CD4-positive, CD25-positive, alpha-beta regulatory T cell (primary cell): ENCODE data around the gene GAS6. TPM values are rescaled to one million over a fixed set of nuclear protein-coding genes. Genes with fewer than 3 reads are reported as not detected.
A peak's percentile ranks its signal among the peaks of the same experiment; 100 is the strongest.

ENCODE experiments used
- ATAC-seq, 2 donors: fragments of 150-1000 bp; cut with Tn5 transposase; one replicate each; pipeline ENCODE4 v1.10.0; 2021; ENCODE audit warnings: low read depth in 2 of 2, moderate number of reproducible peaks in 2 of 2, moderate library complexity in 1 of 2
- DNase-seq, 3 donors: peaks; one replicate each; pipeline versions ENCODE4 v3.0.0 to v3.0.0-alpha.2; 2012 to 2022; ENCODE audit warnings: mixed read lengths in 1 of 3
- H3K27ac ChIP-seq: one replicate; pipeline ENCODE4 v1.7.0; 2013; ENCODE audit warnings: mild to moderate bottlenecking, low read length; ENCODE audit not compliant: insufficient read depth, poor library complexity, severe bottlenecking
- H3K27me3 ChIP-seq: one replicate; pipeline ENCODE4 v1.7.0; 2013; ENCODE audit warnings: low read length; ENCODE audit not compliant: control insufficient read depth, insufficient read depth
- H3K36me3 ChIP-seq: one replicate; pipeline ENCODE4 v1.7.0; 2013; ENCODE audit warnings: mild to moderate bottlenecking, low read length, moderate library complexity; ENCODE audit not compliant: control insufficient read depth, insufficient read depth
- H3K4me1 ChIP-seq: 2 replicates; pipeline ENCODE4 v1.7.0; 2013; ENCODE audit warnings: mild to moderate bottlenecking, low read length; ENCODE audit not compliant: insufficient read depth, control insufficient read depth, poor library complexity, severe bottlenecking
- H3K4me3 ChIP-seq: one replicate; pipeline ENCODE4 v1.7.0; 2013; ENCODE audit warnings: low read depth, mild to moderate bottlenecking, low read length, moderate library complexity
- H3K9me3 ChIP-seq, 2 experiments: 1 replicate in 1 of 2; 2 replicates in 1 of 2; pipeline ENCODE4 v1.7.0; 2013; ENCODE audit warnings: low read length in 2 of 2, mild to moderate bottlenecking in 1 of 2, moderate library complexity in 1 of 2; ENCODE audit not compliant: control insufficient read depth in 2 of 2
- H3K27ac Mint-ChIP-seq, 3 donors: one replicate each; pipeline ENCODE4 v1.8.0; 2020 to 2022; ENCODE audit warnings: mild to moderate bottlenecking in 3 of 3, mixed read lengths in 3 of 3, moderate library complexity in 2 of 3
- H3K27me3 Mint-ChIP-seq: one replicate; pipeline ENCODE4 v1.8.0; 2022; ENCODE audit warnings: mild to moderate bottlenecking, mixed read lengths
- H3K36me3 Mint-ChIP-seq: one replicate; pipeline ENCODE4 v1.8.0; 2020; ENCODE audit warnings: mixed read lengths
- H3K4me1 Mint-ChIP-seq, 4 donors: one replicate each; pipeline ENCODE4 v1.8.0; 2020 to 2022; ENCODE audit warnings: mixed read lengths in 4 of 4, mild to moderate bottlenecking in 1 of 4
- H3K4me3 Mint-ChIP-seq, 4 donors: one replicate each; pipeline ENCODE4 v1.8.0; 2020 to 2022; ENCODE audit warnings: mild to moderate bottlenecking in 4 of 4, mixed read lengths in 4 of 4, moderate library complexity in 3 of 4
- H3K9me3 Mint-ChIP-seq, 7 donors: one replicate each; pipeline ENCODE4 v1.8.0; 2020 to 2022; ENCODE audit warnings: mixed read lengths in 7 of 7, mild to moderate bottlenecking in 3 of 7, moderate library complexity in 2 of 7
- polyA plus RNA-seq, 4 donors: library from polyadenylated mRNA; unstranded; fragments of 300-500 nt; fragmentation: Illumina TruSeq; gene quantifications; one replicate each; pipeline ENCODE4 v1.2.3, GENCODE V29; 2021
- total RNA-seq: library from RNA; stranded (reverse); gene quantifications from one replicate; pipeline ENCODE4 v1.2.3, GENCODE V29; 2022

Gene GAS6
- total and polyA plus RNA-seq, 5 donors from 2014 or later = 0.29 to 2.8 (median 0.34) TPM; not detected in 2

- Histone ChIP-seq H3K4me1 (peaks cover 11% of the 10 kb centered on the region), H3K4me3 (no peak overlapping the region), H3K27ac (no peak overlapping the region), H3K36me3 (no peaks in the 10 kb centered on the region), H3K27me3 (no peaks in the 10 kb centered on the region), H3K9me3 (no peaks in the 10 kb centered on the region)
- H3K36me3 Mint-ChIP-seq = no peaks in the 10 kb centered on the region
- peaks cover 9% of the 10 kb centered on the region for H3K27me3 Mint-ChIP-seq
- peak in 1 of 3 donors; percentile 21 for DNase-seq
- peaks cover 0 to 19% (median 6%) of the 10 kb centered on the region in 4 donors for H3K4me1 Mint-ChIP-seq
- H3K4me3 Mint-ChIP-seq = peak overlapping the region in 1 of 4 donors; percentile 47
- H3K9me3 Mint-ChIP-seq = no peaks in the 10 kb centered on the region
- peak overlapping the region in 2 of 3 donors; percentile 6 to 47 for H3K27ac Mint-ChIP-seq
- peak; percentile 45 to 55 for ATAC-seq
Observed at GRCh38 chr13:113880651-113881611, 17.1 kb upstream of the GAS6 start.

DNA sequence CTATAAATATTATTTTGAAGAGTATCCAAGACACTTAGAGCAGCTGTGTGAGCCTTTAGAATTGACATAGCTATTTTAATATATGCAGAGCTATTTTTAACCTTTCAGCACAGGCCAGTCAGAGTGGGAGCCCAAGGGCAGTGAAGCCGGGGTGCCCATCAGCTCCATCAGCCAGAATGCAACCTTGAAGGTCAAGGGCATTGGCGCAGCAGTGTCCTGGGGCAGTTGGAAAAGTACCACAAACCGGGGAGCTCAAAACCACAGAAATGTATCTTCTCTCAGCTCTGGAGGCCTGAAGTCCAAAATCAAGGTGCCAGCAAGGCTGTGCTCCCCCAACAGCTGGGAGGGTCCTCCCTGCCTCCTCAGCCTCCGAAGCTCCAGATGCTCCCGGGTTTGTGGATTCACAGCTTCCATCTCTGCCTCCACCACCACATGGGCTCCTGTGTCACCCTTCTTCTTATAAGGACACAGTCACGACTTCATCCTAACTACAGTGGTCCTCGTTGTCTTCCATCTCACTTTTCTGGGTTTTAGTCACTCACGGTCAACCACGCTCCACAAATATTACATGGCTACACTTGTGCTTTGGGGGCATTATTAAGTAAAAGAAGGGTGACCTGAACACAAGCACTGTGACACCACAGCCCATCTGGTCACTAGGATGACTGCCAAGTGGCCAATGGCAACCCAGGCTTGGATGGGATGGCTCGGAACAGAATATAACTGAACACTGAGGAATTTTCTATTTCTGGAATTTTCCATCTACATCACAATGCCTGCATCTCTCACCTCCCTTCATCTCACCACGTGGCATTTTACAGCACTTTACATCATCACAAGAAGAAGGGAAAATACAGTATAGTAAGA lies 15.9 kb upstream of the GAS6 start:
- ATAC-seq (no peak), DNase-seq (no peak)
- Histone ChIP-seq H3K27me3 (no peaks in the 10 kb centered on the region), H3K27ac (no peak overlapping the region), H3K4me3 (no peak overlapping the region), H3K36me3 (no peaks in the 10 kb centered on the region), H3K9me3 (no peaks in the 10 kb centered on the region), H3K4me1 (peaks cover 11% of the 10 kb centered on the region)
- peaks cover 6% of the 10 kb centered on the region for H3K27me3 Mint-ChIP-seq
- no peaks in the 10 kb centered on the region for H3K36me3 Mint-ChIP-seq
- no peaks in the 10 kb centered on the region for H3K9me3 Mint-ChIP-seq
- no peak overlapping the region for H3K27ac Mint-ChIP-seq
- no peak overlapping the region for H3K4me3 Mint-ChIP-seq
- peaks cover 0 to 19% (median 6%) of the 10 kb centered on the region in 4 donors for H3K4me1 Mint-ChIP-seq

GRCh38 chr13:113879017-113879416 lies 15.1 kb upstream of the GAS6 start:
- ATAC-seq (no peak), DNase-seq (no peak)
- Mint-ChIP-seq H3K36me3 (no peaks in the 10 kb centered on the region), H3K27me3 (peaks cover 8% of the 10 kb centered on the region), H3K4me3 (no peak overlapping the region), H3K9me3 (no peaks in the 10 kb centered on the region), H3K27ac (no peak overlapping the region), H3K4me1 (peaks cover 0 to 19% (median 6%) of the 10 kb centered on the region in 4 donors)
- H3K36me3 ChIP-seq = no peaks in the 10 kb centered on the region
- H3K4me1 ChIP-seq = peaks cover 11% of the 10 kb centered on the region
- H3K27ac ChIP-seq = no peak overlapping the region
- no peaks in the 10 kb centered on the region for H3K9me3 ChIP-seq
- no peak overlapping the region for H3K4me3 ChIP-seq
- no peaks in the 10 kb centered on the region for H3K27me3 ChIP-seq

DNA sequence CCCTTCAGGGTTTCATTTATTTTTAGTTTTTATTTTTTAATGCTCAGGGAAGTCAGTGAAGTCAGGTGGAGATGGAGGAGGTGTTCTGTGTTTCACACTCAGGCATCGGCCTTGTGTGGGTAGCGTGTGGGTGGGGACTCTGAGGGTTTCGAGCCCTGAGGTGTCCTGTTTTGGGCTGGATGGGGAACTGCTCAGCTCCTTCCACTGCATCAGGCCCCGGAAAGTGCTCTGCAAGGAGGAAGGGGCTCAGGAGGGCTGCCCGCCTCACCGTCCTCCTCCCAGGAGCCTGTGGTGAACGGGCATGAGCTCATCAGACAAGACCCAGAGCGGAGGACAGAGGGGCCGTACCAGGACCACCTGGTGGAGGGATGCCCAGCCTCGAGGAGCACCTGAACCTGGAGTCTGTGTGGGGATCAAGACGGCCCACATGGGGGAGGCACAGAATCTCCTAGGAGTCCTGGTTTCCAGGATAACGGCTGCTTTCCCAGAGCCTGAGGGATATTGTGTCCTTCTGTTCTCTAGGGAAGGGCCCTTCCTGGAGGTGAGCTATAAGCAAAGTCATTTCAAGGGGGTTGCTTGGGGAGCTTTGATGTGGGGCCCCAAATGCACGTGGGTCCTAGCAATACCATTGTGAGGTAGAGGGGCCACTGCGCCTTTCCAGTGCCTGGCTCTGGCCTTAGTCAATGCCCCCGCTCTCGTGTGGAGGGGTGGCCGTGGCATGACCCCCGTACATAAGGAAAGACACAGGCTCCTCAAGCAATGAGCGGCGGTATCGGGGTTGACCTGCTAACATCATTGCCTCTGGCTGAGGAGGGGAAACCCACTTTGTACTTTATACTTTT lies 13.5 kb upstream of the GAS6 start:
- H3K27ac ChIP-seq = no peak overlapping the region

GRCh38 chr13:113876346-113877148 lies 12.7 kb upstream of the GAS6 start:
- Histone ChIP-seq H3K9me3 (no peaks in the 10 kb centered on the region), H3K36me3 (no peaks in the 10 kb centered on the region), H3K27ac (no peak overlapping the region), H3K4me1 (peaks cover 4% of the 10 kb centered on the region), H3K4me3 (no peak overlapping the region), H3K27me3 (peaks cover 2% of the 10 kb centered on the region)
- Mint-ChIP-seq H3K4me1 (peaks cover 0 to 6% (median 2%) of the 10 kb centered on the region in 4 donors), H3K36me3 (no peaks in the 10 kb centered on the region), H3K27ac (no peak overlapping the region), H3K4me3 (no peak overlapping the region), H3K27me3 (peaks cover 25% of the 10 kb centered on the region), H3K9me3 (no peaks in the 10 kb centered on the region)
- no peak for DNase-seq
- ATAC-seq = no peak

More for the DNA sequence above, 13.5 kb upstream of the GAS6 start:
- H3K36me3 Mint-ChIP-seq = no peaks in the 10 kb centered on the region
- no peak overlapping the region for H3K4me3 ChIP-seq
- H3K4me3 Mint-ChIP-seq = no peak overlapping the region
- H3K27me3 Mint-ChIP-seq = peaks cover 18% of the 10 kb centered on the region
- no peak for DNase-seq
- H3K4me1 Mint-ChIP-seq = peaks cover 0 to 14% (median 6%) of the 10 kb centered on the region in 4 donors
- no peaks in the 10 kb centered on the region for H3K36me3 ChIP-seq
- no peak for ATAC-seq
- H3K4me1 ChIP-seq = peaks cover 11% of the 10 kb centered on the region
- no peaks in the 10 kb centered on the region for H3K9me3 Mint-ChIP-seq
- no peaks in the 10 kb centered on the region for H3K9me3 ChIP-seq
- H3K27ac Mint-ChIP-seq = no peak overlapping the region
- peaks cover under 1% of the 10 kb centered on the region for H3K27me3 ChIP-seq

GRCh38 chr13:113875837-113876281 lies 12.0 kb upstream of the GAS6 start:
- DNase-seq (no peak), ATAC-seq (no peak)
- H3K27me3 Mint-ChIP-seq = peaks cover 30% of the 10 kb centered on the region
- Histone ChIP-seq H3K27me3 (peaks cover 2% of the 10 kb centered on the region), H3K9me3 (no peaks in the 10 kb centered on the region), H3K4me1 (no peaks in the 10 kb centered on the region), H3K27ac (no peak overlapping the region), H3K4me3 (no peak overlapping the region), H3K36me3 (no peaks in the 10 kb centered on the region)
- no peaks in the 10 kb centered on the region for H3K4me1 Mint-ChIP-seq
- no peaks in the 10 kb centered on the region for H3K9me3 Mint-ChIP-seq
- no peak overlapping the region for H3K4me3 Mint-ChIP-seq
- no peaks in the 10 kb centered on the region for H3K36me3 Mint-ChIP-seq
- no peak overlapping the region for H3K27ac Mint-ChIP-seq
